Muscle of back (tissue), 13 donors: ENCODE data around the gene ZNF10. TPM values are rescaled to one million over a fixed set of nuclear protein-coding genes. Genes with fewer than 3 reads are reported as not detected.

Source experiments
- DNase-seq, 3 donors: peaks; one replicate each; pipeline versions ENCODE4 v3.0.0 to v3.0.0-alpha.2; 2013
- long read RNA-seq, 9 donors: transcript quantifications; one replicate each; lab custom pipeline, GENCODE V29; 2026
- polyA plus RNA-seq, 10 donors: library from polyadenylated mRNA; unstranded; fragments of 120-200 nt; gene quantifications; one replicate each; pipeline ENCODE4 v1.2.1, GENCODE V29; 2013; ENCODE audit not compliant: insufficient read length in 10 of 10

ZNF10 gene
- polyA plus RNA-seq = 1 to 10 TPM; 3.7 to 8.4 (median 6.8) TPM
- long read RNA-seq, donor 1, partial matches to known transcripts = 0 of 1 reads
- long read RNA-seq, donor 1, other reads (novel, unspliced or antisense) = 0 of 1 reads
- long read RNA-seq, donor 2 = 0 reads
- long read RNA-seq, donor 3 = 0 reads
- long read RNA-seq, donor 4 = 0 reads
- long read RNA-seq, donor 5 = 0 reads
- long read RNA-seq, donor 6 = 0 reads
- long read RNA-seq, donor 7, partial matches to known transcripts = 0 of 1 reads
- long read RNA-seq, donor 7, other reads (novel, unspliced or antisense) = 0 of 1 reads
- long read RNA-seq, donor 8 = 0 reads
- long read RNA-seq, donor 9 = 0 reads

GRCh38 chr12:133130038-133130807 is at the start of gene ZNF10, which contains the start of gene ZNF891:
Gene ZNF10, plus strand, starts transcription at chr12:133130627. Its CDS starts 13,866 bp downstream, at chr12:133144493.
Gene ZNF891, minus strand, starts transcription at chr12:133130274. Its CDS starts 8,356 bp downstream, at chr12:133121918.
- DNase-seq = peak; percentile 95 to 99 (median 96)

- DNase-seq = peak in 2 of 3 donors; percentile 10 to 26
These were observed 49.2 kb upstream of the ZNF10 start for GRCh38 chr12:133081159-133081780.

GRCh38 chr12:133083345-133083744 is 47.1 kb upstream of the ZNF10 start:
- DNase-seq = no peak

GRCh38 chr12:133105620-133106019 is 24.8 kb upstream of the ZNF10 start:
- no peak for DNase-seq

- DNase-seq = peak in 1 of 3 donors; percentile 12
These were observed 24.2 kb upstream of the ZNF10 start for GRCh38 chr12:133106253-133106652.

GRCh38 chr12:133107121-133107520 is 23.3 kb upstream of the ZNF10 start:
- no peak for DNase-seq

- no peak for DNase-seq
These were observed 22.3 kb upstream of the ZNF10 start for GRCh38 chr12:133108150-133108549.

GRCh38 chr12:133120385-133121191 is 9.8 kb upstream of the ZNF10 start:
- DNase-seq = no peak

GRCh38 chr12:133124674-133125073 is 5.8 kb upstream of the ZNF10 start:
- no peak for DNase-seq

- DNase-seq = peak in 1 of 3 donors; percentile 16
These were observed 924 bp upstream of the ZNF10 start for GRCh38 chr12:133129368-133130037.

- DNase-seq = no peak
These were observed 341 bp downstream of the ZNF10 start for GRCh38 chr12:133130808-133131128.

GRCh38 chr12:133135747-133136146 is 5.3 kb downstream of the ZNF10 start:
- DNase-seq = no peak

- DNase-seq = no peak
These were observed 15.6 kb downstream of the ZNF10 start for GRCh38 chr12:133145981-133146380.

- no peak for DNase-seq
These were observed 25.8 kb downstream of the ZNF10 start for GRCh38 chr12:133156125-133156690.

GRCh38 chr12:133165776-133166175 is 35.3 kb downstream of the ZNF10 start:
- DNase-seq = no peak

- no peak for DNase-seq
These were observed 42.1 kb downstream of the ZNF10 start for GRCh38 chr12:133172491-133172890.

- DNase-seq = no peak
These were observed 44.5 kb downstream of the ZNF10 start for GRCh38 chr12:133174901-133175300.

GRCh38 chr12:133180669-133181068 is 50.2 kb downstream of the ZNF10 start:
- no peak for DNase-seq

- peak; percentile 90 to 95 (median 94) for DNase-seq
These were observed 51.0 kb downstream of the ZNF10 start, which contains the start of gene ZNF268 for GRCh38 chr12:133181238-133181959. Gene ZNF268, plus strand, starts transcription at chr12:133181495. Its CDS starts 503 bp downstream, at chr12:133181998.

GRCh38 chr12:133190176-133190575 is 59.7 kb downstream of the ZNF10 start:
- DNase-seq = no peak
